ENCODE data around the gene PANX2. TPM values are rescaled to one million over a fixed set of nuclear protein-coding genes. Genes with fewer than 3 reads are reported as not detected.

Gene PANX2
- total and polyA plus RNA-seq, 2 of the 13 experiments (the other 11 are each of a cell fraction or from before 2014, with no cell fraction given), result 0.15 to 1.1 TPM

- peak; percentile 63; the same call in 1 of the 2 replicates for TF ChIP-seq KDM3A (CRISPR knock-in tag; IDR thresholded peaks at IDR 0.05; ENCODE audit: low read depth)
- TF ChIP-seq ZMYM2 (CRISPR knock-in tag; IDR thresholded peaks at IDR 0.05), result peak; percentile 82; the same call in 1 of the 2 replicates
- TF ChIP-seq POLR2A (IDR thresholded peaks at IDR 0.05; ENCODE audit: insufficient read depth in 1 of 2, low read depth in 2 of 2, low read length in 2 of 2), result peak in 1 of 2 experiments; percentile 43; a peak in 2 of 4 replicates
- no peak for TF ChIP-seq TERF1 (CRISPR knock-in tag; IDR thresholded peaks at IDR 0.05)
- no peak; the same call in 1 of the 2 replicates for TF ChIP-seq ZNF350 (CRISPR knock-in tag; IDR thresholded peaks at IDR 0.05; ENCODE audit: borderline replicate concordance, low read depth)
- no peak for TF ChIP-seq AGO2 (optimal IDR thresholded peaks at IDR 0.05; ENCODE audit: low read depth, low read length)
- TF ChIP-seq NPAS2 (CRISPR knock-in tag; IDR thresholded peaks at IDR 0.05; ENCODE audit: borderline replicate concordance), result no peak
- no peak for TF ChIP-seq ZNF710 (CRISPR knock-in tag; IDR thresholded peaks at IDR 0.05; ENCODE audit: borderline replicate concordance)
- TF ChIP-seq CSRNP1 (CRISPR knock-in tag; IDR thresholded peaks at IDR 0.05), result no peak
- TF ChIP-seq NFKBIZ (CRISPR knock-in tag; IDR thresholded peaks at IDR 0.05), result no peak
- no peak; the same call in 1 of the 2 replicates for TF ChIP-seq ATF7-NPFF (CRISPR knock-in tag; IDR thresholded peaks at IDR 0.05; ENCODE audit: low read depth)
- 0 out of 2 replicates have a peak, but pooled peaks have one; percentile 42 for TF ChIP-seq ZGPAT (CRISPR knock-in tag; IDR thresholded peaks at IDR 0.05)
- no peak for TF ChIP-seq ZNF337 (CRISPR knock-in tag; IDR thresholded peaks at IDR 0.05; ENCODE audit: borderline replicate concordance, low read depth)
- TF ChIP-seq RARA (CRISPR knock-in tag; IDR thresholded peaks at IDR 0.05), result peak; percentile 50
- TF ChIP-seq ATF1 (CRISPR knock-in tag; IDR thresholded peaks at IDR 0.05), result no peak
These were observed 23.9 kb upstream of the PANX2 start (continued) for GRCh38 chr22:50146439-50147238.

All from HepG2 (cell line).